HUES48 (cell line): ENCODE results near the gene RPL10A.
A peak's percentile ranks its signal among the peaks of the same experiment; 100 is the strongest.

Source experiments
- H3K27ac ChIP-seq: one replicate; pipeline ENCODE4 v1.7.0; 2013; ENCODE audit warnings: low read depth, low read length, inconsistent platforms
- H3K27me3 ChIP-seq: 2 replicates; pipeline ENCODE4 v1.6.1; 2013; ENCODE audit warnings: mild to moderate bottlenecking, low read length; ENCODE audit not compliant: control insufficient read depth, insufficient read depth
- H3K36me3 ChIP-seq: 2 replicates; pipeline ENCODE4 v1.6.1; 2013; ENCODE audit warnings: low read length; ENCODE audit not compliant: control insufficient read depth, insufficient read depth
- H3K4me1 ChIP-seq: 2 replicates; pipeline ENCODE4 v1.6.1; 2013; ENCODE audit warnings: mild to moderate bottlenecking, low read length; ENCODE audit not compliant: control insufficient read depth, insufficient read depth
- H3K4me3 ChIP-seq: 2 replicates; pipeline ENCODE4 v1.5.1; 2013; ENCODE audit warnings: mild to moderate bottlenecking, low read depth, low read length
- H3K9ac ChIP-seq: 2 replicates; pipeline ENCODE4 v1.6.1; 2013; ENCODE audit warnings: mild to moderate bottlenecking, low read depth, low read length, moderate library complexity
- H3K9me3 ChIP-seq: 2 replicates; pipeline ENCODE4 v1.6.1; 2013; ENCODE audit warnings: low read length; ENCODE audit not compliant: control insufficient read depth, insufficient read depth

Gene RPL10A

DNA sequence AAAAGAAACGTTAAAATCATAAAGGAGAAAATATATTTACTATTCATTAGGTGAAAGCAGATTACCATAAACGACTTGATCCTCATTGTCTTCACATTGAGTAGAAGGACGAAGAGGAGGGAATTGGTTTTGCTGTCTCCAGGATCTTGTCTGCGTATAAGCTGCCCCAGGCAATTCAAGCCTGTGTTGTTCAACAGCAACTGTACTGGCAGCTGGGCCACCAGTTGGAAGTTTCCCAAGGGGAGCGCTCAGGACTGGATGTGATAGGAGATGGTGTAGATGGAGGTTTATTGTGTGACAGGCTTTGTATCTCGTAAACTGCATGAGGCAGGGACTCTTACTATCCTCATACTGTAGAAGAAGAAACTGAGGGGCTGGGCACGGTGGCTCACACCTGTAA is 20.0 kb upstream of the RPL10A start:
- no peaks in the 10 kb centered on the region for H3K9me3 ChIP-seq
- H3K9ac ChIP-seq = no peak overlapping the region
- no peak overlapping the region for H3K4me3 ChIP-seq
- H3K27ac ChIP-seq = no peak overlapping the region
- H3K36me3 ChIP-seq = no peaks in the 10 kb centered on the region
- H3K27me3 ChIP-seq = peaks cover 6% of the 10 kb centered on the region
- H3K4me1 ChIP-seq = peaks cover 11% of the 10 kb centered on the region

DNA sequence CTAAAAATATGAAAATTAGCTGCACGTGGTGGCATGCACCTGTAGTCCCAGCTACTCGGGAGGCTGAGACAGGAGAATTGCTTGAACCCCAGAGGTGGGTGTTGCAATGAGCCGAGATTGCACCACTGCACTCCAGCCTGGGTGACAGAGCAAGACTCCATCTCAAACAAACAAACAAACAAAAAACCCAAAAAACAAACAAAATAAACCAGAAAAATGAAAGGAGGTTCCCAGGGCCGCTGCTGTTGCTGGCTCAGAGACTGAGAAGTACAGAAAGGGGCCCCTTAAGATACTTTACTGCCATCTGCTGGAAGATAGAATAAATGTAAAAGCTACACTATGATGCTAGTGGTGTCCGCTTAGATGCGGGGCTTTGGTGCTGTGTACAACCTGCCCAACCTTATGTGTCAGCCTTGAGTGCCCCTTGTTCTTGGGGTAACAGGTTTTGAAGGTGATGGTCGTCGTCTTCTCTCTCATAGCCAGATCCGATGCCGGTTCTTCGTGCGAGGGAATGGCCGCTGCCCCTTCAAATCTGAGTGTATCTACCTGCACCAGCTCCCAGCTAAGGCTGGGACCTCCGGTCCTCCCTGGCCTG is 18.8 kb upstream of the RPL10A start:
- no peaks in the 10 kb centered on the region for H3K9me3 ChIP-seq
- no peak overlapping the region for H3K9ac ChIP-seq
- H3K27me3 ChIP-seq = peaks cover 9% of the 10 kb centered on the region
- no peak overlapping the region for H3K27ac ChIP-seq
- no peak overlapping the region for H3K4me3 ChIP-seq
- H3K4me1 ChIP-seq = peaks cover 23% of the 10 kb centered on the region
- no peaks in the 10 kb centered on the region for H3K36me3 ChIP-seq

DNA sequence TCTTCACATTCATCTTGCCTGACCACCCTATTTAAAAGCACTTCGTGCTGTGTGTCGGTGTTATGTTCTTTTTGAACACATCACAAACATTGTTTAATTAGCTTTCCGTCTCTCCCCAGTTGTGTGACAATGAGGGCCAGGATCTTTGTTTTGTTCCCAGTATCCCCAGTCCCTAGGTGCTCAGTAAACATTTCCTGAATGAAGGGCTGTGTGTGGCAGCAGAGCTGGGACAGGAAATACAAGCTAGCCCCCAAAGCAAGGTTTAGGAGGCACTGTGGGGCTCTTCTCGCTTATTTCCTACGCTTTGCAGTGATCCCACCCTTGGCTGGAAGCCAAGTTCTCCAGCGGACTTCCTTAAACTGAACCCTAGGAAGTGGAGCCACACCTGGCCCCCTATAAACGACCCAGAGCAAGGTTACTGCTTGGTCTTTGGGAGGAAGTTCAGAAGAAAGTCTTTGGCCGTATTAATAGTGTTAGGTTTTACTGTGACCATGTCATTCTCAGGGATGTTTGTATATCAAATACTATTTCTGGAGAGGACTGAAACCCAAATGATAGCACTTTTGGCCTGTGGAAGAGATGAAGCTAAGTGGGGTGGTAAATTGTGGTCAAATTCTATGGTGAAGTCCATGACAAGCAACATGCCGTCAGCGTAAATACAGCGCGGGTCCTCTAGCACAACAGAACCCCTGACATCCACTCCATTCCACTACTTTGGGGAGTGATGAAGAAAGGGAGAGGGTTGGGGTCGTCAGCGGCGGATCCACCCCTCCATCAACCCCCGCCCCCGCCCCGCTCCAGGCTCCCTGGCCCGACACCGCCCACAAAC is 16.6 kb upstream of the RPL10A start:
- H3K27ac ChIP-seq = no peak overlapping the region
- H3K4me3 ChIP-seq = peak overlapping the region; percentile 55
- no peak overlapping the region for H3K9ac ChIP-seq
- peaks cover 26% of the 10 kb centered on the region for H3K4me1 ChIP-seq
- peaks cover 10% of the 10 kb centered on the region; the same call in 1 of the 2 replicates for H3K36me3 ChIP-seq
- H3K9me3 ChIP-seq = no peaks in the 10 kb centered on the region
- H3K27me3 ChIP-seq = peaks cover 9% of the 10 kb centered on the region

DNA sequence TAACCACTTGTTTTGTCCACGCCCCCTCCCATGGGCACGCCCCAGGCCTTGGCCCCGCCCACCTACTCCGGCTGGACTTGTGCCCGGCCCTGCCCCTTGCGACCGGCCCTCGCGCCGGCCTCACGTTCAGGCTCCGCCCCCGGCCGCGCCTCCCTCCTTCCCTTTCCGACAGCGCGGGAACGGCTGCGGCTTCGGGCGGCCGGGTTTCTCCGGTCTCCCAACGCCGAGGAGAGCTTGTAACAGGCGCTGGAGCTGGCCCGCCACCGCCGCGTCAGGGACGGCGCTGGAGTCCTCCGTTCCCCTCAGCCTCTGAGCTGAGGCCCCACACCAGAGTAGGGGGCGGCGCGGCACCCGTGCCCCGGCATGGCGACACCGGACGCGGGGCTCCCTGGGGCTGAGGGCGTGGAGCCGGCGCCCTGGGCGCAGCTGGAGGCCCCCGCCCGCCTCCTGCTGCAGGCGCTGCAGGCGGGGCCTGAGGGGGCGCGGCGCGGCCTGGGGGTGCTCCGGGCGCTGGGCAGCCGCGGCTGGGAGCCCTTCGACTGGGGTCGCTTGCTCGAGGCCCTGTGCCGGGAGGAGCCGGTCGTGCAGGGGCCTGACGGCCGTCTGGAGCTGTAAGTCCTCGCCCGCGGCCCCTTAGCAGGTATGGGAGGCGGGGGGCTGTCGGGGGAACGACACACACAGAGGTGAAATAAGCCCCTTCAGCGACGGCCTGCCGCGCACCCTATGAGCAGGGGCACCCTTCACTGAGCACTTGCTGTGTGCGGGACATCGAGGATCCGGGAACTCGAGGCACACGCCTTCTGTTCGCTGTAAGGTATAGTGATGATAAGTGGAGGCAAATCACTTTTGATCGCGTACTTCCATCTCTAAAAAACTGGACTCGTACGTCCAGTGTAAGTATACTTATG is 15.8 kb upstream of the RPL10A start, which contains the start of gene FANCE:
FANCE (plus strand) TSS at position 156 of the 908 bp plus-strand sequence; CDS start at position 364, 208 bp downstream.
- Histone ChIP-seq H3K9me3 (no peaks in the 10 kb centered on the region), H3K27ac (peak within 1 kb of the TSS; percentile 81), H3K9ac (no peak within 1 kb of the TSS; the same call in 1 of the 2 replicates), H3K4me3 (peak within 1 kb of the TSS; percentile 71), H3K27me3 (peaks cover 9% of the 10 kb centered on the region), H3K4me1 (peaks cover 26% of the 10 kb centered on the region), H3K36me3 (peaks cover 14% of the 10 kb centered on the region; the same call in 1 of the 2 replicates)

DNA sequence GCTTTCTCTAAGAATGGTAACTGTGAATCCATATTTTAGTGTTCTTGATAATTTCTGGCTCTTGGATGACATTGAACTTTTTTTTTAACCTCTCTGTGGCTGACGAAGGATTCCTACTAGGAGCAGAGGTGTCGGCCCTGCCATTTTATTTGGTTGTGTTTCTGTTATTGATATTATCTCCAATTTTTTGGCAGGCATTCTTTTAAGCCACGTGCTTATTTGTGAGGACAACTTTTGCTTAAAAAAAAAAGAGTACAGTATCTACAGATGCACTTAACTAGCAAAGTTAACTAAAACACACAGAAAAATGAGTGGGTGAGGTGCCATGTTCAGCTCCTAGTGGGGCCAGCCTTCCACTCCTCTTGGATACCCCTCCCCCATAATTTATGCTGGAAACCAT is 15.0 kb upstream of the RPL10A start:
- Histone ChIP-seq H3K27ac (no peak overlapping the region), H3K4me3 (peak overlapping the region; percentile 71)

DNA sequence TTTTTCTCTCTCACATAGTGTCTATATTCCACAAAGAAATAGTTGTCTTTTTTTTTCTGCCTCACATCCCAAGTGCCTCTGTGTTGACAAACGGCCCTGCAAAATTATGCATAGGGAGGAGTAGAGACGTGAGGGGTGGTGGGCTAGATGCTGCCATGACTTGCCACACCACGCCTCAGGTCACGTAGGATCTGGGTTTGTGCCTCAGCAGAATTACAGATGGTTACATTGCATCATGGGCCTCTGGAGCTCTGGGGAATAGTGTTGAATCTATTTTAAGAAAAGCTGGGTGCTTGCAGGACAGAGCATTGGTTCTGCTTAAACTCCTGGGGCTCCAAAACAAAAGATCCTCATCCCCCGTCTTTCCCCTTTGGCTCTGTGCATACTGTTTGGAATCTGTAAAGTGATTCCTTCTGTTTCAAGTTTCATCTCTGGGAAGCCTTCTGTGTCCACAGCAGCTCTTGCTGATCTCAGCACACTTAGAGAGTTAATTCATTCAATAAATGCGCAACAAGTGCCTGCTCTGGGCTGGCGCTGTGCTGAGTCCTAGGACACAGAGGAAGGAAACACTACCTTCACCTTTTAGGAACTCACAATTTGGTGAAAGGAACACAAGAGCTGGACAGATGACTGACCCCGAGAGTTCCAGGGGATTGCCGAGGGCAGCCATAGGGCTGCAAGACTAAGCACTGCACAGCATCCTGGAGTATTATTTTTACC is 13.7 kb upstream of the RPL10A start:
- Histone ChIP-seq H3K9me3 (no peaks in the 10 kb centered on the region), H3K27ac (peak overlapping the region; percentile 11), H3K27me3 (peaks cover 9% of the 10 kb centered on the region), H3K9ac (no peak overlapping the region), H3K4me3 (no peak overlapping the region), H3K36me3 (peaks cover 30% of the 10 kb centered on the region), H3K4me1 (peaks cover 26% of the 10 kb centered on the region)

More for the DNA sequence above, 15.0 kb upstream of the RPL10A start:
- peaks cover 19% of the 10 kb centered on the region for H3K36me3 ChIP-seq
- H3K27me3 ChIP-seq = peaks cover 9% of the 10 kb centered on the region
- H3K4me1 ChIP-seq = peaks cover 26% of the 10 kb centered on the region
- H3K9me3 ChIP-seq = no peaks in the 10 kb centered on the region
- H3K9ac ChIP-seq = no peak overlapping the region

GRCh38 chr6:35457907-35458306 is 10.3 kb upstream of the RPL10A start:
- Histone ChIP-seq H3K36me3 (peaks cover 42% of the 10 kb centered on the region), H3K27ac (no peak overlapping the region)

DNA sequence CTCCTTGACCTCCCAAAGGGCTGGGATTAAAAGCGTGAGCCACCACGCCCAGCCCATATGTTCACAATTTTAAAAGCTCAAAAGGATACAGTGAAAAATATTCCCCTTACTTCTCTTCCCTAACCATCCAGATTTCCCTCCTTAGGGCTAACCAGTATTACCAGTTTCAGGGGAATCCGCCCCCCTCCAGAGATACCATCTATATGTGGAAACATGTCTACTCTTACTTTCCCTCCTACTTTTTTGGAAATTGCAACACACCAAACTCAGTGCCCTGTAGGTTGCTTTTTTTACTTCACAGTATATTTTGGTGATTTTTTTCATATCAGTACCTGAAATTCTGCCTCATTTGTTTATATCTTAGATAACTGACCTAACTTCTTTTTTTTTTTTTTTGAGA is 6.9 kb upstream of the RPL10A start:
- Histone ChIP-seq H3K36me3 (peaks cover 48% of the 10 kb centered on the region), H3K9ac (no peak overlapping the region), H3K9me3 (no peaks in the 10 kb centered on the region), H3K4me3 (no peak overlapping the region), H3K27me3 (no peaks in the 10 kb centered on the region), H3K4me1 (no peaks in the 10 kb centered on the region), H3K27ac (no peak overlapping the region)

More at GRCh38 chr6:35457907-35458306, 10.3 kb upstream of the RPL10A start:
- Histone ChIP-seq H3K4me3 (no peak overlapping the region), H3K9ac (no peak overlapping the region), H3K9me3 (no peaks in the 10 kb centered on the region), H3K27me3 (peaks cover 6% of the 10 kb centered on the region; the same call in 1 of the 2 replicates), H3K4me1 (peaks cover 18% of the 10 kb centered on the region)

- H3K4me1 ChIP-seq = peaks cover 4% of the 10 kb centered on the region
- H3K9ac ChIP-seq = no peak overlapping the region
- peaks cover 44% of the 10 kb centered on the region for H3K36me3 ChIP-seq
- no peak overlapping the region for H3K27ac ChIP-seq
- H3K4me3 ChIP-seq = no peak overlapping the region
- H3K9me3 ChIP-seq = no peaks in the 10 kb centered on the region
- H3K27me3 ChIP-seq = no peaks in the 10 kb centered on the region
These were observed 4.9 kb upstream of the RPL10A start for GRCh38 chr6:35463292-35463691.

- Histone ChIP-seq H3K4me3 (no peak overlapping the region), H3K27me3 (no peaks in the 10 kb centered on the region), H3K9me3 (no peaks in the 10 kb centered on the region), H3K4me1 (peaks cover 13% of the 10 kb centered on the region), H3K36me3 (peaks cover 47% of the 10 kb centered on the region), H3K27ac (no peak overlapping the region), H3K9ac (no peak overlapping the region)
These were observed 2.6 kb upstream of the RPL10A start for GRCh38 chr6:35465646-35466045.
